Frontal cortex (tissue), 4 donors: Measurements from ENCODE around the gene SLC29A1. TPM values are rescaled to one million over a fixed set of nuclear protein-coding genes. Genes with fewer than 3 reads are reported as not detected.
A peak's percentile ranks its signal among the peaks of the same experiment; 100 is the strongest.
"Not testable (repeated sequence)": the region's sequence is repeated elsewhere in the genome, so short reads cannot be mapped to it uniquely, and the experiment has no call there.

Experiments
- DNase-seq, 2 donors: peaks; one replicate each; pipeline ENCODE4 v3.0.0; 2012; ENCODE audit warnings: low spot score in 2 of 2
- FAIRE-seq: peaks from 2 replicates; lab custom pipeline; 2012; peaks lifted over from hg19 to GRCh38; lab: Jason Lieb, UNC
- total RNA-seq: library from RNA; depleted of rRNA; stranded (reverse); fragments of >200 nt; gene quantifications from one replicate; pipeline ENCODE4 v1.2.3, GENCODE V29; 2014
- donor health status: control.
- donor health status: control.
- donor health status: control.

The SLC29A1 gene
- total RNA-seq, 1 donor from 2014 or later: 3.7 TPM

- FAIRE-seq: no peak
These were observed 3.3 kb upstream of the SLC29A1 start for GRCh38 chr6:44219815-44220784.

GRCh38 chr6:44220913-44221290, 2.5 kb upstream of the SLC29A1 start:
- FAIRE-seq: no peak

More at GRCh38 chr6:44219815-44220784, 3.3 kb upstream of the SLC29A1 start:
- DNase-seq: no peak

GRCh38 chr6:44221291-44221960, 2.0 kb upstream of the SLC29A1 start:
- no peak for FAIRE-seq

More at GRCh38 chr6:44220913-44221290, 2.5 kb upstream of the SLC29A1 start:
- no peak for DNase-seq

GRCh38 chr6:44221961-44222335, 1.4 kb upstream of the SLC29A1 start:
- DNase-seq: peak in 1 of 2 donors; percentile 31
- FAIRE-seq: no peak

More at GRCh38 chr6:44221291-44221960, 2.0 kb upstream of the SLC29A1 start:
- peak; percentile 67 to 71 for DNase-seq

GRCh38 chr6:44222486-44223318, 693 bp upstream of the SLC29A1 start:
- FAIRE-seq: no peak
- peak in 1 of 2 donors; percentile 41 for DNase-seq

GRCh38 chr6:44224029-44224964, 902 bp downstream of the SLC29A1 start:
- no peak for FAIRE-seq
- peak in 1 of 2 donors; percentile 28 for DNase-seq

GRCh38 chr6:44224965-44225305, 1.5 kb downstream of the SLC29A1 start:
- FAIRE-seq: no peak
- peak in 1 of 2 donors; percentile 17 for DNase-seq

- DNase-seq (peak in 1 of 2 donors; percentile 9), FAIRE-seq (no peak)
These were observed 2.4 kb downstream of the SLC29A1 start for GRCh38 chr6:44225579-44226325.

GRCh38 chr6:44226368-44227147, 3.2 kb downstream of the SLC29A1 start:
- DNase-seq (peak in 1 of 2 donors; percentile 24), FAIRE-seq (no peak)

- peak in 1 of 2 donors; percentile 18 for DNase-seq
- no peak for FAIRE-seq
These were observed 3.9 kb downstream of the SLC29A1 start for GRCh38 chr6:44227148-44227793.

GRCh38 chr6:44228031-44228430, 4.6 kb downstream of the SLC29A1 start:
- DNase-seq (peak in 1 of 2 donors; percentile 4), FAIRE-seq (no peak)

- peak in 1 of 2 donors; percentile 5 for DNase-seq
- no peak for FAIRE-seq
These were observed 5.0 kb downstream of the SLC29A1 start for GRCh38 chr6:44228433-44228832.

- DNase-seq (no peak), FAIRE-seq (no peak)
These were observed 5.4 kb downstream of the SLC29A1 start for GRCh38 chr6:44228836-44229235.

GRCh38 chr6:44229376-44230033, 6.1 kb downstream of the SLC29A1 start:
- no peak for FAIRE-seq
- DNase-seq: peak in 1 of 2 donors; percentile 14

GRCh38 chr6:44230034-44230675, 6.8 kb downstream of the SLC29A1 start:
- FAIRE-seq: no peak

GRCh38 chr6:44231426-44231825, 8.0 kb downstream of the SLC29A1 start:
- not testable (repeated sequence) for DNase-seq, FAIRE-seq

More at GRCh38 chr6:44230034-44230675, 6.8 kb downstream of the SLC29A1 start:
- DNase-seq: peak in 1 of 2 donors; percentile 12
